Testis (tissue), 2 donors: Measurements from ENCODE around the gene LLGL2.

Source experiments
- CTCF ChIP-seq, 3 experiments: fragments of 450-650 bp in 2 of 3; fragments of 200-600 bp in 1 of 3; sonication (generic) in 1 of 3; IDR thresholded peaks; one replicate each; pipeline ENCODE4 v1.5.1; 2016 to 2019; ENCODE audit warnings: antibody characterized with exemption in 3 of 3, mild to moderate bottlenecking in 2 of 3, moderate library complexity in 1 of 3
- POLR2A ChIP-seq: fragments of 450-650 bp; IDR thresholded peaks from one replicate; pipeline ENCODE4 v1.6.1; 2017; ENCODE audit warnings: antibody characterized with exemption, mild to moderate bottlenecking, moderate library complexity

GRCh38 chr17:75575197-75575596 lies 49.7 kb downstream of the LLGL2 start:
- TF ChIP-seq CTCF (IDR thresholded peaks at IDR 0.05) (no peak), POLR2A (no peak)
